Endometrial microvascular endothelial cells (primary cell): ENCODE data around the gene MAGI1. TPM values are rescaled to one million over a fixed set of nuclear protein-coding genes. Genes with fewer than 3 reads are reported as not detected.

ENCODE experiments used
- in situ Hi-C: cut with HindIII; loops from 2 replicates; pipeline ENCODE4 v1.10.0; 2017; ENCODE audit warnings: low sequenced_read_pairs, low pct_unique_long_range_greater_than_20kb; ENCODE audit errors: inconsistent ontology term
- total RNA-seq: library from RNA; depleted of rRNA; stranded (reverse); fragments of >200 nt; gene quantifications from one replicate; pipeline ENCODE4 v1.2.3, GENCODE V29; 2015; ENCODE audit errors: inconsistent ontology term

Gene MAGI1
- total RNA-seq, 1 donor from 2014 or later = 9.1 TPM

DNA sequence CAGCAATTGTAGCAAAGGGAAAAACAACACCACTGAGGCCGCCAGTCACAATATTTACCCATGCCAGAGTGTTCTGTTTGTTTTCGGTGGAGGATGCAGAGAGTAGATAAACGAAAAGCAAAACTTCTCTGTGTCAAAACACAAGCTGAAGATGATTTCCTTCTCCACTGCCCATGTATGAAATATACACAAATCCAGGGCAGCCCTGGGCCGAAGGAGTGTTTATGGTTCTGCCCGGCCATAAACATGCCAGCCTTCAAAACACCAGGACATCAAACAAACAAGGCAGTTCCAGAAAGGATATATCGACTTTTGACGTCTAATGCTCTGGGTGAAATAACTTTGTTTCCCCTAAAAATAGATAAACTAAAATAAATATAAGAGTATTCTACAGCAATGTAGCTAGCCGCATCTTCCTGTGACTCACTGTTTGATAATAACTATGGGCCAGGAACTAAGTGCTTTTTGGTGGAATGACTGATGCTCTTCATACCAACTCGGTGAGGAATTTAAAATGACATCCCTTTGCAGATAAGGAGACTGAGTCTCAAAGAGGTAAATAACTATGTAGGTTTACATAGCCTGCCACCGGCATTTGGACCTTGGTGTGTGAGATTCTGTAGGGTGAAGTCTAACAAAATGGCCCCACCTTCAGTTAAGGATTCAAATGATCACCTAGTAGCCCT is 82.8 kb downstream of the MAGI1 start:
- in situ Hi-C loops = no loop called here

DNA sequence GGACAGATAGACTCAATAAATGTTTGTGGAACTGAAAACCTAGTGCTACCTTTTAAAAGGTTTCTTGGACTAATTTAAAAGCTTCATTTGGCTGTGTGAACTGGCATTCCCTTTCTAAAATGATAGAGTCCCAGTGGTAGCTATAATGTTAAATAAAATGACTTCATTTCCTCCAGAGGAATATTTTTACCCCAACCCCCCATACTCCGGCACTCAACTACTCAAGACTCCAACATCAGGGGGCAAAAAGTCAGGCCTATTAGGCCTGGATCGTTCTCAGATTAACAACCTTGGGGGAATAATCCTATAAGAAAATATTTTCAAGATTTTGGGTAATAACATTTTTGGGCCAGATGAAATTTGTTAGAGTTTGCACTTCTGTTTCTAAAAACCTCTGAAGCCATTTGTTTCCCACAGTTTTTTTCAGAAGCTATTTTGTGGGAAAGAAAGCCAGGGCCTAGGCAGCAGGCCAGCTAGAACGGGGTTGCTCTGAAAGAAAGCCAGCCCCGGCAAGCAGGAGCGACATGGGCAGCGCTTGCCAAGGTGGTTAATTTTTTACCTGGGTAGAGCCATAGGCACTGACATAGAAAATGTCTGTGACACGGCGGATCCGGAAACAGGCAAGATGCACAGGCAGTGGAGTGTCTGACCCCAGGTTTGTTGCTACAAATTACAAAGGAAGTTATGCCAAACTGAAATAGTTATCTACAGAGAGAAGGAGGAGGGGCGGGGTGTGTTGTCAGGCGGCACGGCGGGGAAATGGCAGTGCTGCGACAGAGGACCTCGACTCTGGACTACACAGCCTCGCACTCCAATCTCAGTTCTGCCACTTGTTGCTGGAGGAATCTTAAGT is 84.6 kb downstream of the MAGI1 start:
- in situ Hi-C loops = no loop called here

DNA sequence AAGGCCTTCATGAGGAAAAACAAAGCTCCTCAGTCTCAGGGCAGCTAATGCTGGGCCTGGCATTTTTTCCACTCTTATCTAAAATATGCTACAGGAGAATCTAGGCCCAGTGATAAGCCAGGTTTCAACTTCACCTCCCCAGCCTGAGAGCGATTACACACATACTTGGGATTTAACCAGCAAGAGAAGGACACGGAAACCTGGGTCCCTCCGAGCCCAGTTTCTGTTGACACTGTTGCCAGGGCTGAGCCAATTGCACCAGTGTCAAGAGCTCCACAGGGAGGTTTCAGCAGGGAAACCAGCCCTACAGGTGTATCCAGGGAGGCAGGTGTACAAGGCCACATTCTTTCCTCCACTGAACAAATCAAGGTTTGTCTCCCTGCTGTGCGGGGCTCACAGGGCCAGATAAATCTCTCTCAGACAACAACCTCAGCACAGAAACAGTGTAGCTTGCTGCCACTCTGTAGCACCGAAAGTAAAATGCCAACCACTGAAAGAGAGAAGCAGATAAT is 85.4 kb downstream of the MAGI1 start:
- in situ Hi-C loops = no loop called here

DNA sequence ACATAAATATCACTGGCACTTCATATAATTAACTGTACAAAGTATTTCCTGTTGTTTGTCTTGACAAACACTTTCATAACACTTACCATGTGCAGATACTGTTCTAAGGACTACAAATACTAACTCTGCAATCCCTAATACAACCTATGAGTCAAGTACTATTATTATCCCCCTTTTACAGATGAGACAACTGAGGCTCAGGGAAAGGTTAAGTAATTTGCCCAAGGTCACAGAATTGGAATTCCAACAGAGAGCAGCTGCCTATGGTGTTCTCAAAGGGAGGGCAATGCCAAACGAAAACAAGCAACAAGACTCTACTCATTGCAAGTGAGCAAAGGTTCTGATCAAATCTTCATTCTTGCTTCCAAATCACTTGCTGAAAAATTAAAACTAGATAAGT is 85.9 kb downstream of the MAGI1 start:
- in situ Hi-C loops = no loop called here

GRCh38 chr3:65951836-65952505 is 86.7 kb downstream of the MAGI1 start:
- in situ Hi-C loops = no loop called here

GRCh38 chr3:65950340-65951326 is 88.1 kb downstream of the MAGI1 start:
- in situ Hi-C loops = no loop called here

GRCh38 chr3:65948841-65949573 is 89.7 kb downstream of the MAGI1 start:
- in situ Hi-C loops = no loop called here

GRCh38 chr3:65946438-65946837 is 92.3 kb downstream of the MAGI1 start:
- in situ Hi-C loops = no loop called here

- in situ Hi-C loops = no loop called here
Measured at GRCh38 chr3:65945953-65946352, 92.8 kb downstream of the MAGI1 start.

DNA sequence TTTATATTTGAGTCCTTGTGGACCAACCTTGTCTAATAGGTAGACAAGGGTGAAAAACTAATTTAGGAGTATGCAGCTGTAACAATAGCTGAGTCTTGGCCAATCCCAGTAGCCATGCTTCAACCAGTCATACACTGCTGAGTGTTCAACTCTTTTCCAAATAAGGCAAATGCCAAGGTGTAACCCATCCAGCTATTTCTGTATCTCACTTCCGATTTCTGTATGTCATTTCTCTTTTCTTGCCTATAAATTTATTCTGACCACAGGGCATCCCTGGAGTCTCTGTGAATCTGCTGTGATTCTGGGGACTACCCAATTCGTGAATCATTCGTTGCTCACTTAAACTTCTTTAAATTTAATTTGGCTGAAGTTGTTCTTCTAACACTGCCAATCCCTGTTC is 93.2 kb downstream of the MAGI1 start:
- in situ Hi-C loops = no loop called here

- in situ Hi-C loops = no loop called here
Measured at GRCh38 chr3:65944252-65944651, 94.5 kb downstream of the MAGI1 start.

GRCh38 chr3:65939801-65940246 is 98.9 kb downstream of the MAGI1 start:
- in situ Hi-C loops = no loop called here

- in situ Hi-C loops = no loop called here
Measured at GRCh38 chr3:65939184-65939583, 99.5 kb downstream of the MAGI1 start.

DNA sequence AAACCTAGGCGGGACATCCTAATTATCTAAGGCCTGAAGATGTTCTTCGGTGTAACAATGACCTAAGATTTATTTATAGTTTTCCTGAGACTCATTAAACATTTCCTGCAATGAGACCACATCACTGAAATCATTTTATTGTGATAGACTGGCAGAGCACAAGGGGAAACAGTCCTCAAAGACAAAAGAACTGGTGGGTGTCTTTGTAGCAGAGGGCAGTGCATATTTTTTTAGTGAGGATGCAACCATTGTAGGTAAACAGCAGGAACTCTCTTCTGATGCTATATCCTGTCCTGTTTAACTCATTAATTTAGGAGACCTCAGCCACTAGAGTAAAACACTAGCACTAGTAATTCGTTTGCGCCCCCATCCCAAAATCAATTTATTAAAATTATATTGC is 100.0 kb downstream of the MAGI1 start:
- in situ Hi-C loops = no loop called here

GRCh38 chr3:65938147-65938546 is 100.6 kb downstream of the MAGI1 start:
- in situ Hi-C loops = no loop called here

DNA sequence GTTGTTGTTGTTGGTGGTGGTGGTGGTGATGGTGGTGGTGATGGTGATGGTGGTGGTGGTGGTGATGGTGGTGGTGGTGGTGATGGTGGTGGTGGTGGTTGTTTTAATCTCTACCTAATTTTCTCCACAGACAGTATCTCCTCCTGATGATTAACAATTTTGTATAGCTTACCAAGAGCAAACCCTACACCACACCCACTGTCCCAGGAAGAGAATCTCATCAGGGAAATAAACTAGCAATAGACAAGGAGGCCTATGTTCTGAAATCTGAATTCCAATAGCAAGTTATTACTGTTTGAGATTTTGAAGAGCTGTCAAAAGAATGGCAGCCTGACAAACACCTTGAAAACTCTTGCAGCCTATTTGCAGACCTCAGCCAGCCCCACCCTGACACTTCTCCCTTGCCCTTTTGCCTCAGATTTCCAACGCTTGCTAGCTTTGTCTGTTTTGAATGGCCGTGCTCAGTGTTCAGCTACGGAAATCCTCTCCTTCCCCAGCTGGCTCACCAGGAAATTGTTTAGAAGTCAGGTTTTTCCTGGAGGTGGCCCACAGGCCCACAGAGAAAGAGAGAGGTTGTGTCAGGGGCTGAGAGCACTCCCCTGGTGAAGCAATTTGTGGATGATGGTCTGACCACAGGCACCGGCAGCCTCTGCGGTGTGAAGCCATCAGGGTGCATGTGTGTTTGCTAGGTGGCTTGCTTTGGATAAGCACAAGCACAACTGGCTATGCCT is 101.6 kb downstream of the MAGI1 start:
- in situ Hi-C loops = no loop called here

- in situ Hi-C loops = no loop called here
Measured at GRCh38 chr3:65935724-65936123, 103.0 kb downstream of the MAGI1 start.
